Left hindlimb (tissue), 1 donor: Measurements from ENCODE around the gene PPP2R5C.
"Not testable (repeated sequence)": the region's sequence is repeated elsewhere in the genome, so short reads cannot be mapped to it uniquely, and the experiment has no call there.

Source experiments
- DNase-seq: peaks from one replicate; pipeline ENCODE4 v3.0.0-alpha.2; 2018

Gene PPP2R5C

DNA sequence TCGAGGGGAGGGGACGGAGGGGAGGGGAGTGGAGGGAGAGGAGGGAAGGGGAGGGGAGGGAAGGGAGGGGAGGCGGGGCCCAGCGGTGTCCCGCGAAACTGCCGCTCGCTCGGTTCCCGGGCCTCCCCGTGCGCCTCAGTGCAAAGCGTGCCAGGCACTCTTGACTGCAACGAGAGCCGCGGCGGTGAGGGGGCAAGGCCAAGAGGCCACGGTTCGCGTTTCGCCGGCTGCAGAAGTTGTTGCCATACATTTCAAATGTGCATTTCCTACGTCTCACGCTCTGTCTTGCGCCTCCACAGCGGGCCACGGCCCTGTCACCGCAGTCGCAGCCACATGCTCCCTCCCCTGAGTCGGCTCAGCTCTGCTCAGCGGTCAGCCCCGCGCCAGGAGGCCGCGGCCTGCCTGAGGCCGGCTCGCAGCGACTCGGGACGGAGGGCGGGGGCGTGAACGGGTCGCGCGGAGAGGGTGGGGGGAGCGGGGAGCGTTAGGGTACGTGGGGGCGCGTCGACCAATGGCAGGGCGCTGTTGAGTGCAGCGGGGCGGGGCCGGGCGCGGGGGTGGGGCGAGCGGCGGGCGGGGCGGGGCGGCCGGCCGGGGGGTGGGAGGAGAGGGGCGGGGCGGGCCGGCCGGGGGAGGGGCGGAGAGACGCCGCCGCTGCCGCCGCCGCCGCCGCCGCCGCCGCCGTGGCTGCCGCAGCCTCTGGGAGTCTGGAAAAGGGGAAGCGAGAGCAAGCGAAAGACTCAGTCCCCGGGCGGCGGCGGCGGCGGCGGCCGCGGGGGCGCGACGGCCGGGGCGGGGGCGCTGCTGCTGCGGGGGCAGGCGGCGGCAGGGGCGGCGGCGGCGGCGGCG, at the start of gene PPP2R5C:
Gene PPP2R5C, plus strand, starts transcription at position 678 of the 849 bp plus-strand sequence. CDS start 185 bp downstream, outside the sequence.
- peak; percentile 93 for DNase-seq

DNA sequence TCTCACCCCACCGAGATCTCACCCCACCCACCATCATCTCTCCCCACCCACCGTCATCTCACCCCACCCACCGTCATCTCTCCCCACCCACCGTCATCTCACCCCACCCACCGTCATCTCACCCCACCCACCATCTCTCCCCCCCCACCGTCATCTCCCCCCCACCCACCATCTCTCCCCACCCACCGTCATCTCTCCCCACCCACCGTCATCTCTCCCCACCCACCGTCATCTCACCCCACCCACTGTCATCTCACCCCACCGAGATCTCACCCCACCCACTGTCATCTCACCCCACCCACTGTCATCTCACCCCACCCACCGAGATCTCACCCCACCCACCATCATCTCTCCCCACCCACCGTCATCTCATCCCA, 49.7 kb upstream of the PPP2R5C start:
- DNase-seq, result not testable (repeated sequence)

DNA sequence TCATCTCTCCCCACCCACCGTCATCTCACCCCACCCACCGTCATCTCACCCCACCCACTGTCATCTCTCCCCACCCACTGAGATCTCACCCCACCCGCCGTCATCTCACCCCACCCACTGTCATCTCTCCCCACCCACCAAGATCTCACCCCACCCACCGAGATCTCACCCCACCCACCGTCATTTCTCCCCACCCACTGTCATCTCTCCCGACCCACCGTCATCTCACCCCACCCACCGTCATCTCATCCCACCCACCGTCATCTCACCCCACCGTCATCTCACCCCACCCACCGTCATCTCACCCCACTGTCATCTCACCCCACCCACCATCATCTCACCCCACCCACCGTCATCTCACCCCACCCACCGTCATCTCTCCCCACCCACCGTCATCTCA, 49.2 kb upstream of the PPP2R5C start:
- DNase-seq, result not testable (repeated sequence)

DNA sequence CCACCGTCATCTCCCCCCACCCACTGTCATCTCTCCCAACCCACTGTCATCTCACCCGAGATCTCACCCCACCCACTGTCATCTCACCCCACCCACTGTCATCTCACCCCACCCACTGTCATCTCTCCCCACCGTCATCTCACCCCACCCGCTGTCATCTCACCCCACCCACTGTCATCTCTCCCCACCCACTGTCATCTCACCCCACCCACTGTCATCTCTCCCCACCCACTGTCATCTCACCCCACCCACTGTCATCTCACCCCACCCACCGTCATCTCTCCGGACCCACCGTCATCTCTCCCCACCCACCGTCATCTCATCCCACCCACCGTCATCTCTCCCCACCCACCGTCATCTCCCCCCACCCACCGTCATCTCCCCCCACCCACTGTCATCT, 48.4 kb upstream of the PPP2R5C start:
- DNase-seq, result not testable (repeated sequence)

DNA sequence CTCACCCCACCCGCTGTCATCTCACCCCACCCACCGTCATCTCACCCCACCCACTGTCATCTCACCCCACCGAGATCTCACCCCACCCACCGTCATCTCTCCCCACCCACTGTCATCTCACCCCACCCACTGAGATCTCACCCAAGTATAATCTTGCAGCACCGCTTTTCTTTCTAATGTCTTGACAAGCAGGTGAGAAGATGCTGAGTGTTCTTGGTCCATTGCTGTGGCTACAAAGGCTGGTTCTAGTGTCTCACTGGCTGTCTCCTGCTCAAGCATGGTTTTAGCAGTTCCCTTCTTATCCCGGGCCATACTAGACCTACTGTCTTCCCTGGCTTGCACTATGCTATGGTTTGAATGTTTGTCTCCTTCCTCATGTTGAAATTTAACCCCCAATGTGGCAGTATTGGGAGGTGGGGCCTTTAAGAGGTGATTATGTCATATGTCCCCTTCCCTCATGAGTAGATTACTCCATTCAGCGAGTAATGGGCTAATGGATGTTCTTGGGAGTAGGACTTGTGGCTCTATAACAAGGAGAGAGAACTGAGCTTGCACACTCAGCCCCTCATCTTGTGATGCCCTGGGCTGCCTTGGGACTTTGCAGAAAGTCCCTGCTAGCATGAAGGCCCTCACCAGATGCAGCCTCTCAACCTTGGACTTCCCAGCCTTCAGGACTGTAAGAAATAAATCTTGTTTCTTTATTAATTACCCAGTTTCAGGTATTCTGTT, 47.7 kb upstream of the PPP2R5C start:
- DNase-seq, result no peak

DNA sequence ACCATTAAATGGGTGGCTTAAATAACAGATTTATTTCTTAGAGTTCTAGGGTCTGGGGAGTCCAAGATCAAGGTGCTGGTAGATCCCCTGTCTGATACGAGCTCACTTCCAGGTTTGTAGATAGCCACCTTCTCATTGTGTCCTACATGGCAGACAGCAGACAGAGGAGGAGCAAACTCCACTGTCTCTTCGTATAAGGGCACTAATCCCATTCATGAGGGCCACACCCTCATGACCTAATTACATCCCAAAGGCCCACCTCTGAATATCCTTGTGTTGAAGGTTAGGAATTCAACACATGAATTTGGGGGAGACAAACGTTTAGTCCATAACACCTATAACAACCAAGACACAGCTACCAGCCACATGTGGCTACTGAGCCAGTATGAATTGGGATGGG, 47.1 kb upstream of the PPP2R5C start:
- DNase-seq, result no peak

DNA sequence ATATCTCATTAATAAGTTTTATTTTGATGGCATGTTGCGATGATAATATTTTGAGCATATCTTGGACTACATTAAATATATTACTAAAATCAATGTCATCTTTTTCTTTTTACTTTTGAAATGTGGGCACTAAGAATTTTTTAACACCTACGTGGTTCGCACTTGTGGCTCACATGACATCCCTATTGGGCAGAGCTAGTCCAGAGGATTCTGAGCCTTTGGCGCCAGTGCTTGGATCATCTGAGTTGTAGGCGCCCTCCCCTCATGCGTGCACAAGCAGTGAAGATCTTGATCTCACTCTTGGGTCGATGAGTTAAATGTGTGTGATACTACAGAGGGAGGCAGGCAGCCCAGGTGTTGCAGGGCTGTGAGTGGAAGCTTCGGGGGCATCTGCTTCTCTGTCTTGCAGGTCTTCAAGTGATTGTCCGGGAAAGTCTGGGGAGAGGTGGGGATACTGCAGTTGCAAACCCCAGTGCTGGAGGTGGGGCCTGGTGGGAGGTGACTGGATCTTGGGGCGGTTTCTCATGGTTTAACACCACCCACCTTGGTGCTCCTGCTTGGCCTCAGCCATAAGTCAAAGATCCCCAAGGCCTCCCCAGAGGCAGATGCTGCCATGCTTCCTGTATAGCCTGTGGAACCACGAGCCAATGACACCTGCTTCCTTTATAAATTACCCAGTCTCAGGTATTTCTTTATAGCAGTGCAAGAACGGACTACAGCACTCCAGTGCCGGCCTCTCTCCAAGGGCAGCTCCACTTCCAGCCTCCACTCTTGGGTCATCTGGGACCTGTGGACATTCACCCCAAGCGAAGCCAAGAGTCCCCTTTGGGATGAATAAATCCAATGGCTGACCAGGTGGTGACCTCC, 46.1 kb upstream of the PPP2R5C start:
- no peak for DNase-seq

DNA sequence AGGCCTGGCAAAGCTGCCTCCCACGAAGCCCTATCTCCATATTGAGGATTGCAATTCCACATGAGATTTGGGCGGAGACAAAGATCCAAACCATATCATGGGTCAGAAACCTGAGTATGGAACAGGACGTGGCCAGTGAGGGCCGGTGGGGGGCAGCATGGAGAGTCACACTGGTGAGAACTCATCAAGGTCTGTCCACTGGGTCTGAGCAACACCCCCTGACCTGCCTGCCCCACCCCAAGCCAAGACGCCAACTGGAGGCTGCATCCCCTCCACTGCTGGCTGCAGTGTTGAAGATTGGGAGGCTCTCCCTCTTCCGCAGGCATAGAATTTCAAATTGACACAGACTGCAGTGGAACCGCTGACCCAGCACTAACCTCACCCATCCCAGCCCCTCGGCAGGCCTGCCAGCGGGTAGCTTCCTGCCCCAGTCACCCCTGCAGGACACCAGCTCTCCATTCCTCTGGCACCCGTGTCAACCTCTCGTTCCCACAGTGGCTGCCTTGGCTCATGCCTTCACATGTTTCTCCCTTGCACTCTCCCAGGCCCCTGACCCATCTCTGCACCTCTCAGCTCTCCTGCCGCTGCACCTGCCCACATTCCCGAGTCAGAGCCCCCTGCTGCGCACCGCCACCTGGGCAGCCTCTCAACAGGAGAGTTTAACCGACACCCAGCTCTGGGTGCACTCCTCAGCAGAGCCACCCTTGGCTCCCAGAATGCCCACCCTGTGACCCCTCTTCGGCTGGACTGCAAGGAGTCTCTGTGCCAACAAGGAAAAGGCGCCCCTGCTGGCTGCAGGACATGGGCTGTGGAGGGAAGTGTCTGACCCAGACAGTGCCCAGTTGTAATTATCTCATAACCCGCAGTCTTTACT, 45.2 kb upstream of the PPP2R5C start:
- DNase-seq, result no peak

DNA sequence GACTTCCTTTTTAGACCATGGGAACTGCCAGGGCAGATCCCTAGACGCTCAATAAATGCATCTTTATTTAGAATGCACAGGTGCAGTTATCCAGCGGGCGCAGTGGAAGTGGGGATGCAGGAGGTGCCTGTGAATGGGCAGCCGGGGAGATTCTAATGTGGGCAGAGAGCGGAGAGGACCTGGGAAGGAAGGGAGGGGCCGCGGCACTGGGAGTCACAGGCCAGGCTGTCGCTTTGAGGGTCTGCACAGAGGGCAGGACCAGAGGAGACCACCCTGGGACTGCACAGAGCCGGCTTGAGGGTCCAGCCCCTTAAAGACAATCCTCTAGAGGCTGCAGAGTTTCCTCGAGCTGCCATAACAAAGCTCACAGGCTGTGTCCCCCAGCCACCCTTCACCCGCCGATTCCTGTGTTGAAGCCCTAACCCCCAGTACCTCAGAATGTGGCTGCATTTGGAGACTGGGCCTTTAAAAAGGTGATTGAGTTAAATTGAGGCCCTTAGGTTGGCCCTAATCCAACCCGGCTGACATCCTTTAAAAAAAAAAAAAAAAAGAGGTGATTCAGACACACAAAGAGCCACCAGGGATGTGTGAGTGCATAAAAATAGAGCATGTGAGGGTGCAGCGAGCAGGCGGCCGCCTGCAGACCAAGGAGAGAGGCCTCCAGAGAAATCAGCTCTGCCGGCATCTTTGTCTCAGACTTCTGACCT, 44.4 kb upstream of the PPP2R5C start:
- no peak for DNase-seq

DNA sequence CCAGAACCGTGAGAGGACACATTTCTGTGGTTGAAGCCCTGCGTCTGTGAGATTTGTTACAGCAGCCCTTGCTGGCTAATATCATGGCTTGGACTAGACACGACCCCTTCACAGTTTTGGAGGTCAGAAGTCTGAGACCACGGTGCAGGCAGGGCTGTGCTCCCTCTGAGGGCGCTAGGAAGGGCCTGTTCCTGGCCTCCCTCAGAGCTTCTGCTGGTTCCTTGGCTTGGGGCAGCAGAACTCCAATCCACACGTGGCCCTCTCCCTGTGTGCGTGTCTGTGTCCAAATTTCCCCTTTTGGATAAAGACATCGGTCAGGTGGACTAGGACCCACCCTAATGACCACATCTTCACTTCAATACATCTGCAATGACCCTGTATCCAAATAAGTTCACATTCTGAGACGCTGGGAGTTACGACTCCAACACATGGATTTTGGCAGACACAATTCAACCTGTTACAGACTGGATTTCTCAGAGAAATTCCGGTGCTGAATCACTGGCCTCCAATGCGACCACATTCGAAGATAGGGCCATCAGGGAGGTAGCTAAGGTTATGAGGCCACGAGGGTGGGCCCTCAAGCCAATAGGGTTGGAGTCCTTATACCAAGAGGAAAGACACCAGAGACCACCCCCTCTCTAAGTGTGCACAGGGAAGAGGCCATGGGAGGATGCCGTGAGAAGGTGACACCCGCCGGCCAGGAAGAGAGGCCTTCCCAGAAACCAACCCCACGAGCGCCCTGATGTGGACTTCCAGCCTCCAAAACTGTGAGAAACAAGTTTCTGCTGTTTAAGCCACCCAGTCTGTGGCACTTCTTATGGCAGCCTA, 43.6 kb upstream of the PPP2R5C start:
- DNase-seq, result no peak

DNA sequence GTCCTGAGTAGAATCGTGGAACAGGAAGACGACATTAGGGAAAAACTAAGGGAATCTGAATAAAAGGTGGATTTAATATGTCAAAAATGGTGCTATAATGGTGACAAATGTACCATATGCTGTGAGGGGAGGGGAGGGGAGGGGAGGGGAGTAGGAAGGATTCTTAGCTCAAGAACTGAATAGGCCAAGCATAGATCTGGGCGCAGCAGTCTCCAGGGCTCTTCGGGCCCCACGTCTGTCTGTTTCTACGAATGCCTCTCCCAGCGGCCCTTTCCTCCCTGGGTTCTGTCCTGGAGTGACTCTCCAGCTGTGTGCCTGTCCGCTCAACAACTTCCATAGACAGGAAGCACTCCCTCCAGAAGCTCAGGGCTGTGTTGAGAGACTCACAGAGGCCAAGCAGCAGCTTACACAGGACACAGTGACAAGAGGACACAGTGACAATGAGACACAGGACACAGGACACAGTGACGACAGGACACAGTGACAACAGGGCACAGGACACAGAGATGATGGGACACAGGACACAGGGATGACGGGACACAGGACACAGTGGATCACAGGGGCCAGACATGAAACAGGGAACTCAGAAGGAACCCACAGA, 42.4 kb upstream of the PPP2R5C start:
- DNase-seq, result no peak

DNA sequence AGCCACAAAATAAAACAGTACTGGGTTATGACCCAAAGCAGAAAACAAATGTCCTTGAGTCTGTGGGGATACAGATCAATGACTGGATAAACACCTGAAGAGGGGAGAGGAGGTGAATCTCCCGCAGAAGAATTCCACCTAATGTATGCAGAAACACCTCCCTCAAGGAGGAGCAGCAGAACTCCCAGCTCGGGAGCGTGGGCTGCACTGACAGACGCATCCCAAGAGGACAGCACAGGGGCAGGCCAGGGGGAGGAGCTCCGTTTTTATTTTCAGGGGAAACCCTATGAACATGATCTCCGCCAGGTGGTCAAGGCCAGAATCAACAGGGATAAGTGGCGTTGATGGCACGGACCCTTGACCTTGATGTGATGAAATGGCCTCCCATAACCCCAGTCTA, 41.8 kb upstream of the PPP2R5C start:
- no peak for DNase-seq

DNA sequence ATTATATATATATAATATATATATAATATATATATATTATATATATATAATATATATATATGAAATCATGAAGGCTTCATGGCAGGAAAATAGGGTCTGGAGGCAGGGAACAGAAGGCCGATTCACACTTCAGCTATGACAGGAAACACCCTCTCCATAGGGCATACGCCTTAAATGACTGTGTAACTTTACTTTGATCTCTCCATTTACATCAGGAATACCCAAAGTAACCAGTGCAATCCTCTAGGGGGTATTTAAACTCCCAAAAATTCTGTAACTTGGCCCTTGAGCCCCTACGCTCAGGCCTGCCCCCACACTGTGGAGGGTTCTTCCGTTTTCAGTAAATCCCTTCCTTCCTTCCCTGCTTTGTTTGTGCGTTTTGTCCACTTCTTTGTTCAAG, 40.4 kb upstream of the PPP2R5C start:
- no peak for DNase-seq

DNA sequence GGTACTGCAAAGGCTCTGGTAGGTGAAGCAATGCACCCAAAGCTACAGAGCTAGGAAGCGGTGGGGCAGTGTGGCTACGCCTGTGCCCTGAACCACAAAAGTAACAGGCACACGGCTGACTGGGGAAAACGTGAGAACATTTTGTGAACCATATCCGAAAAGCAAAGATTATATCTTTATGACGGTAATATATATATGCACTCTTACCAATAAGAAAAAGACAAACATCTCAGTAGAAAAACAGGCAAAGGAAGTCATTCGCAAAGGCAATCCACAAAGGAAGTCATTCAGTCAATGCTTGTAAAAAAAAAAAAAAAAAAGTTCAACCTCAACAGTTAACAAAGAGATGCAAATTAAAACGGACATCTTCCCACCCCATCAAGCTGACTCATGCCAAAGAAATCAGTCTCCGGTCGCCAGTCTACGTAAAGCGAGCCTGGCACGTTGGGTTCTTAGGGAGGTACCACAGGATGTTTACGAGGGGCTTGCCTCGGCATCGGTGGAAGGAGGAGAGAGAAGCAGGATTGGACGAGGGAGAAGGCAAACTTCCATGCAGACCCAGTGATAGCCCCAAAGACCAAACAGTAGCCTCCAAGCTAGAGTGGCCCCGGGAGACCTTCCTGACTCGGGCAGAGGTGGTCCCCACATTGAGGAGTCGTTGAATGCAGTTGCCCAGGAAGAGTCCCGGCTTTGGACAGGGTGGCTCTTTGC, 39.4 kb upstream of the PPP2R5C start:
- no peak for DNase-seq

DNA sequence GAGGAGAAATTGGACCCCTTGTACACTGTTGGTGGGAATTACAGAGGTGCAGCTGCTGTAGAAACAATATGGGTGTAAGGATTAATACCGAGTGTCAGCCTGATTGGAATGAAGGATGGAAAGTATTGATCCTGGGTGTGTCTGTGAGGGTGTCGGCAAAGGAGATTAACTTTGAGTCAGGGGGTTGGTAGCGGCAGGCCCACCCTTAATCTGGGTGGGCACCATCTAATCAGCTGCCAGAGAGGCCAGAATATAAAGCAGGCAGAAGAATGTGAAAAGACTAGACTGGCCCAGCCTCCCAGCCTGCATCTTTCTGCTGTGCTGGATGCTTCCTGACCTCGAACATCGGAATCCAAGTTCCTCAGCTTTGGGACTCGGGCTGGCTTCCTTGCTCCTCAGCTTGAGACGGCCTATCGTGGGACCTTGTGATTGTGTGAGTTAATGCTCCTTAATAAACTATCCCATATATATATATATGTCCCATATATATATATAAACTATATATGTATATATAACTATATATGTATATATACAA, 38.4 kb upstream of the PPP2R5C start:
- DNase-seq, result no peak

DNA sequence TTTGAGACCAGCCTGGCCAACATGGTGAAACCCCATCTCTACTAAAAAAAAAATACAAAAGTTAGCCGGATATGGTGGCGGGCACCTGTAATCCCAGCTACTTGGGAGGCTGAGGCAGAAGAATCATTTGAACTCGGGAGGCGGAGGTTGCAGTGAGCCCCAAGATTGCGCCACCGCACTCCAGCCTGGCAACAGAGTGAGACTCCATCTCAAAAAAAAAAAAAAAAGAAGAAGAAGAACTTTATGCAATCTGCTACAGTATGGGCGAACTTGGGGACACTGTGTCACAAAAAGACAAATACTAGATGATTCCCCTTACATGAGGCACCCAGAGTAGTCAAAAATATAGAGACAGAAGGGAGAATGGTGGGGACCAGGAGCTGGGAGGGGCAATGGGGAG, 35.9 kb upstream of the PPP2R5C start:
- DNase-seq, result not testable (repeated sequence)

DNA sequence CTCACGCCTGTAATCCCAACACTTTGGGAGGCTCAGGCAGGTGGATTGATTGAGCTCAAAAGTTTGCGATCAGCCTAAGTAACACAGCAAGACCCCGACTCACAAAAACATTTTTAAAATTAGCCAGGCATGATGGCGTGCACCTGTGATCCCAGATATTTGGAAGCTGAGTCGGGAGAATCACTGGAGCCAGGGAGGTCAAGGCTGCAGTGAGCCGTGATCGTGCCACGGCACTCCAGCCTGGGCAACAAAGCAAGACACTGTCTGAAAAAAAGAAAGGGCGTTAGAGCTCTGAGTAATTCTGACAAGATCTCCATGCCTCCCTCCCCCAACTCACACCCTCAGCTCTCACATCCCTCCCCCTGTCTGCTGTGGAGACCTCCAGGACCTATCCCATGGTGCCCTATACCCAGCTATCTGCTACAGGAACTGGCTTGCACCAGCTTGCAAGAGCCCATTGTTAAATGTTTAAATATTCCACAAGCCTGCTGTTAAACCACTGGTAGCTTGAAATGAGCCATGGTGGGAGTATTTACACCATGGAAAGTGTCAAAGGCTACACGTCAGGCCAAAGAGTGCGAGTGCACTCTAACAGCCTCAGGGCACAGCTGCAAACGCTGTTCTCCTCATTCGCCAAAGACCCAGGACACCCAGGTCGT, 35.1 kb upstream of the PPP2R5C start:
- no peak for DNase-seq

DNA sequence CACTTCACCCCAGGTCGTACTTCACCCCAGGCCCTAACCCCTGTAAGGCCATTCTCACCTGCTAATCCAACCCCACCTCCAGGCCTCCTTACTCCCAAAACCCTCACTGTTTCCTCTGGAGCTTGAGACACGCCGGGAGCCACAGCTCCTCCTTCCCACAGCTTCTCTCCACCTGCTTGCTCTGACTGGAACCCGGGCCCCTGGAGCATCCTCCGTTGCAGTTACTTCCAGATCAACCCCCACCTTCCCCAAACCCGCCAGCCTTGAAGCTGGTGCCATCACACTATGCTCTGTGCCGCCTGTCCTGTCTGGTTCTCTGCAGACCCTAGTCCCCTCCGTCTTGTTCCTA, 34.6 kb upstream of the PPP2R5C start:
- no peak for DNase-seq
